NK-92 (cell line): ENCODE data around the gene DNAH1.

Experiments
- DNase-seq: peaks from one replicate; lab custom pipeline; 2025; ENCODE audit not compliant: unreplicated experiment; lab: John Stamatoyannopoulos, UW

DNAH1 gene

GRCh38 chr3:52290596-52291507, 25.3 kb upstream of the DNAH1 start:
- DNase-seq = no peak

DNA sequence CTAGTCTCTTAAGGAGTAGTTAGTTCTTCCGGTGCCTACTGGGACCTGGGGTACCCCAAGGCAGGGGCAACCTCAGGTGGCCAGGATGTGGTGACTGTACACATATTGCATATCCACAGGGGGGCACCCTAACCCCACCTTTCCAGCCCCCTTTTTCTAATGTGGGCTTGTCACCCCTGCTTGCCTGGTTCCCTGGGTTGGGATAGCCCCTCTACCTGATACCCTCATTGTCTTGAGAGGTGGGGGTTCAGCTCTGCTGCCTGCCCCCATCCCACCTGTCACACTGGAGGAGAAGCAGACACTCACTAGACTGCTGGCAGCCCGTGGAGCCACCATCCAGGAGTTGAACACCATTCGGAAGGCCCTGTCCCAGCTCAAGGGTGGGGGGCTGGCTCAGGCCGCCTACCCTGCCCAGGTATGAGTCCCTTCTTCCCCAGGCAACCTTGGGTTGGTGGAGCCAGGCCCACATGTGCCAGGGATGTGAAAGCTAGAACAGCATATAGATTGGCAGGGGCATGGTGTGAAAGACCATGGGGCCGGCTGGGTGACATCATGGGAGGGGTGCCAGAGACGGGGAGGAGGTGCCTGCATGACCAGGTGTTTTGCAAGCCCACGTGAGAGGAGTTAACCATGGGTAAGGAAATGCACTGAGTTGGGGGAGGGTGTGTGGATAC, 24.5 kb upstream of the DNAH1 start:
- DNase-seq = no peak

DNA sequence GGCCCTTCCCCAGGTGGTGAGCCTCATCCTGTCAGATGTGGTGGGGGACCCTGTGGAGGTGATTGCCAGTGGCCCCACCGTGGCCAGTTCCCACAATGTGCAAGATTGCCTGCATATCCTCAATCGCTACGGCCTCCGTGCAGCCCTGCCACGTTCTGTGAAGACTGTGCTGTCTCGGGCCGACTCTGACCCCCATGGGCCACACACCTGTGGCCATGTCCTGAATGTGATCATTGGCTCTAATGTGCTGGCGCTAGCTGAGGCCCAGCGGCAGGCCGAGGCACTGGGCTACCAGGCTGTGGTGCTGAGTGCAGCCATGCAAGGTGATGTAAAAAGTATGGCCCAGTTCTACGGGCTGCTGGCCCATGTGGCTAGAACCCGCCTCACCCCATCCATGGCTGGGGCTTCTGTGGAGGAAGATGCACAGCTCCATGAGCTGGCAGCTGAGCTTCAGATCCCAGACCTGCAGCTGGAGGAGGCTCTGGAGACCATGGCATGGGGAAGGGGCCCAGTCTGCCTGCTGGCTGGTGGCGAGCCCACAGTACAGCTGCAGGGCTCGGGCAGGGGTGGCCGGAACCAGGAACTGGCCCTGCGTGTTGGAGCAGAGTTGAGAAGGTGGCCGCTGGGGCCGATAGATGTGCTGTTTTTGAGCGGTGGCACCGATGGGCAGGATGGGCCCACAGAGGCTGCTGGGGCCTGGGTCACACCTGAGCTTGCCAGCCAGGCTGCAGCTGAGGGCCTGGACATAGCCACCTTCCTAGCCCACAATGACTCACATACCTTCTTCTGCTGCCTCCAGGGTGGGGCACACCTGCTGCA, 23.7 kb upstream of the DNAH1 start:
- no peak for DNase-seq

- no peak for DNase-seq
Measured at GRCh38 chr3:52293491-52294319, 22.4 kb upstream of the DNAH1 start.

DNA sequence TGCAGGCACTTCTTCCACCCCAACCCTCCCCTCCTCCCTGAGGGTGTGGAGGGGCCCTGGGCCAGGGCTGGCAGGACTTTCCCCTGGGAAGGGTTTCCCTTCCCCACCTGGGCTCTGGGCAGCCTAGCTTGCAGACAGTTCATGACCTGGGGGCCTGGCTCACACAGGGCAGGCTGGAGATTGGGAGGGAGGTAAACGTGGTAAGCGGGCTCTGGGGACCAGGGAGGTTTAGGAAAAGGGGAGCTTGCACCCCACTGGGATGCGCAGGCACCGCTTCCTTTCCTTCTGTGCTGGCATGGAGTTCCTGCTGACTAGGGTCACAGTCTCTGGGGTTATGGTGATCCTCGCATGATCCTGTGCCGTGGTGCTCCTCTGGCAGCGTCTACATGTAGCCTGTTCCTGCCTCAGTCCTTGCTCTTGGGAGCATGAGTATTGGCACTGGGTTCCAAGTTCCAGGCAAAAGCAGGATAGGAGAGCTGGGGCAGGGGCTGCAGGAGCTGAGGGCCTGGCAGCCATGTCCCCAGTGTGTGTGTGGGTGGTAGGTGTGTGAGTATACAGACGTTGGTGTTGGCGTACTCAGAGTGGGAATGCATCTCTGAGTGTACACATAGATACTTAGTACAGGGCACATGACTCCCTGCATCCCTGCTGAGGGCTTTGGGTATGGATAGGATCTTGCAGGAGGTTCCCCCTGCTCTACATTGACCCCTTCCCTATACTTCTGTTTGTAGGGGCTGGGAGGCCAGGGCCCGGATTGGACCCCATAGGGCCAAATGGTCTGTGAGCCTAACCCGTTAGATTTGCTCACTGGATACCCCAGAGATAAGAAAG, 21.6 kb upstream of the DNAH1 start:
- no peak for DNase-seq

GRCh38 chr3:52295671-52296208, 20.4 kb upstream of the DNAH1 start:
- DNase-seq = no peak

DNA sequence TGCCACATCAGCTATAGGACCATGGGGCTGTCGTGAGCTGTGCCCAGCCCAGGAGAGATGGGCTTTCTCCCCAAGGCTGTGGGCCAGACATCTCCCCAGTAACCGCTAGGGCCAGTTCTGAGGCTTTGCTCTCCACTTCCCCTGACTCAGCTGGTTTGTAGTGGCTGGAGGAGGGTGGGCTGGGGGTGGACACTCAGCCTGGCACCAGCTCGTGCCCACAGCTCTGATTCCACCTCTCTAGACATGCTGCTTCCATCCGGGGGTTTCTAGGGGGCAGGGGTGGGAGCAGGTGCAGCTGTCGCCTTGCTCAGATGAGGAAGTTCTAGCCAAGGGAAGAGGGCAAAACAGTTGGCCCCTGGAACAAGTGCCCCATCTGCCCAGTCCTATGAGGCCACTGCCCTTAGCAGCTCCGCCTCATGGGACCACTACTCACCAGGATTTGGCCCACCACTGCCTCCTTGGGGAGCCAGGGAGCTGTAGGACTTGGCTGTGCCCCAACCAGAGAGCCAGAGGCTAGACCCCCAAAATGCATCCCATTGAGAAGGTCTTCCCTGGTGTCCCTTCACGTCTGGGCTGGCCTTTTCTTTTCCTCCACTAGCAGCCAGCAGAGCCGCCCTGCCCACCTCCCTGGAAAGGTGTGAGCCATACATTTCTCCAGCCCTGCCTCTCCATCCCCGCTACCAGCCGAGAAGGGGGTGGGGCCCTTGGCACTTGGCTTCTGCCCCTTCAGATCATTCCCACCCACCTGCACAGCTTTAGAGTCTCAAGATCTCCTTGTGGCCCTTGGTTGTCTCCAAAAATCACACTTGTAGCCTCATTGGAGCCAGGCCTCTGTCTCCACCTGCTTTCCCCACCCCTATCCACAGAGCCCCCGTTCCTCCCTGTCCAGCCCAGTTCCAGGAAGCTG, 18.6 kb upstream of the DNAH1 start:
- DNase-seq = no peak

- DNase-seq = no peak
Measured at GRCh38 chr3:52298149-52299098, 17.7 kb upstream of the DNAH1 start.

- DNase-seq = no peak
Measured at GRCh38 chr3:52299247-52299878, 16.8 kb upstream of the DNAH1 start.

DNA sequence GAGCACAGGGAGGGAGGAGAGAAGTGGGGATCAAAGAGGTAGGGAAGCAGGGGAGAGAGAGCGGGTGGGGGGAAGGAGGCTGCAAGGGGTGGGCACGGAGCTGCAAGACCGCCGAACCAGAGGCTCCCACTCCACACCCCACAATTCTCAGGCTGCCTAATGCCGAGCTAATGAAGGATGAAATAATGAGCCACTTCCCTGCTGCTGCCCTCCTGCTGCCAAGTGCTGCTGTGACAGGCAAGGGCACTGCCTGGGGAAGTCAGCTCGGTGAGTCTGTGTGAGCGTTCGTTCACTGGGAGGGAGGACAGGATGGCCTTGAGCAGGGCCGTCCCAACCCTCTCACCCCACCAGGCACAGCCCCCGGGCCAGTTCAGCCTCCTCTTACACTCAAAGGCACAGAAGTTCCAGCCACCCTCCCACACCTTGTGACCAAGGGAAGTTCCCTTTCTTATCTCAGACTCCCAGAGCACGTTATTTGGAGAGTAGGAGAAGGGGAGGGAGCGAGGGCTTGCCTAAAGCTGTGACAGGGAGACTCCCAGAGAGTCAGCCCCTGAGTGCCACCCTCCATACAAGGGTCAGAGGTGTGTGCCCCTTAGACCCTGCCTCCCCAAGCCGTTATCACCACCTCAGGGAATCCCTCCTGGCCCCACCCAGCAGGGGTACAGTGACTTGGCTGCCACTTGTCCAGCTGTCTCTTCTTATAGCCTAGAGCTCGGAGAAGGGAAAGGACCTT, 16.1 kb upstream of the DNAH1 start:
- no peak for DNase-seq

- no peak for DNase-seq
Measured at GRCh38 chr3:52302426-52303145, 13.5 kb upstream of the DNAH1 start.

DNA sequence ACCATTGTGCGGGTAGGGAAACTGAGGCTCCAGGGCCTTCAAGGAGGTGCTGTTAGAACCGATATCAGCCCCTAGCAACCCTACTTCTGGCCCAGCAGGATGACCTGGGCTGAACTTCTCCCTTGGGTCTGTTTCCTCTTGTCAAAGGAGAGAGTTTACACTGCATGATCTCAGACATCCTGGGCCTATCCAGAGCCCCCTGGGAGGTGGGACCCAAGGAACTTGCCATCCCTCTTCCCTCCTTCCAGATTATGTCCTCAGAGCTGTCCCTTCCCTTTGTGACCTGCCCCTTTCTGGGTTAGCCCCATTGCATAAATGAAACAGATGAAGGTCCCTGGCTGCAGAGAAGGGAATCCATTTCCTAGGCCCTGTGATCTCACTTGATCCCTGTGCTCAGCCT, 12.3 kb upstream of the DNAH1 start:
- DNase-seq = no peak

GRCh38 chr3:52305926-52306325, 10.2 kb upstream of the DNAH1 start:
- no peak for DNase-seq

DNA sequence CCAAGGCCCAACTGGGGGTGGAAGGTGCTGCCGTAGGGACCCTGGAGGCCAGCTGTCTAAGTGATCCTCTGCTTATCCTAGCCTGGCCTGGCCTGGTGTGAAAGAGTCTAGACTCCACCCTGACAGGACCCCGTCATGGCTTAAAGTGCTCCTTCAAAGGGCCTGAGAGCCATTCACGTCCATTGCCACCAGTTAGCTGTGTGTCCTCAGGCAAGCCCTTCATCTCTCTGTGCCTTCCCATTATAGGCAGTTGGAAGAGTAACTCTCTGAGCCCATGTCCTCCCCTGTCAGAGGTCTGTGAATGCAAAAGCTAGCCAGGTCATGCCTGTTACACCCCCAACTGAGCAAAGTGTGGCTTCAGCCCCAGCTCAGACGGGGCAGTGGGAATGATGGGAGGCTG, 9.1 kb upstream of the DNAH1 start:
- DNase-seq = no peak

DNA sequence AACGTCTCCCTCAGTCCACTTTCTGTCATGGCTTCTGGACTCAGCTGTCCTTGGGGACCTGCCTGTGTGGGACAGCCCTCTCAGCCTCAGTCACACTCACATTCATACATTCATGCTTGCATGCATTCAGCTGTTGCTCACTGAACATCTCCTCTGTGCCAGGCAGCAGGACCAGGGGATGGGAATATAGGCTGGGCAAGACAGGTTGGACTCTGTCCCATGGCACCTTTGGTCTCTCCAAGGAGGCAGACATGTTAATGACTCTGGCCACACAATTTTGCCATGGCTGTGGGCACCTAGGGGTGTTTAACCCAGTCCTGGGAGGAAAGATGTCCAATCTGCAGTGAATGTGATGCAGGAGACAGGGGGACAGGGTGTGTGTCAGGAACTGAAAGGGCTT, 7.8 kb upstream of the DNAH1 start:
- DNase-seq = no peak
